ENCODE measurements around the gene ADRM1.

ADRM1 gene

GRCh38 chr20:62351469-62352401, 48.9 kb downstream of the ADRM1 start:
- Mint-ChIP-seq H3K4me3 (no peak overlapping the region), H3K27ac (no peak overlapping the region), H3K27me3 (peaks cover 6% of the 10 kb centered on the region), H3K4me1 (ENCODE audit: low read depth) (no peaks in the 10 kb centered on the region), H3K9me3 (peaks cover 5% of the 10 kb centered on the region), H3K36me3 (ENCODE audit: low read depth) (no peaks in the 10 kb centered on the region)
- DNase-seq = no peak

GRCh38 chr20:62352402-62353288, 49.8 kb downstream of the ADRM1 start:
- peaks cover 5% of the 10 kb centered on the region for H3K9me3 Mint-ChIP-seq
- peaks cover 6% of the 10 kb centered on the region for H3K27me3 Mint-ChIP-seq
- no peak overlapping the region for H3K27ac Mint-ChIP-seq
- H3K36me3 Mint-ChIP-seq (ENCODE audit: low read depth) = no peaks in the 10 kb centered on the region
- H3K4me3 Mint-ChIP-seq = no peak overlapping the region
- no peaks in the 10 kb centered on the region for H3K4me1 Mint-ChIP-seq (ENCODE audit: low read depth)
- DNase-seq = no peak

GRCh38 chr20:62353289-62354030, 50.7 kb downstream of the ADRM1 start:
- Mint-ChIP-seq H3K9me3 (peaks cover 5% of the 10 kb centered on the region), H3K4me3 (no peak overlapping the region), H3K27me3 (peaks cover 6% of the 10 kb centered on the region), H3K4me1 (ENCODE audit: low read depth) (no peaks in the 10 kb centered on the region), H3K27ac (no peak overlapping the region), H3K36me3 (ENCODE audit: low read depth) (no peaks in the 10 kb centered on the region)
- no peak for DNase-seq

GRCh38 chr20:62354031-62354808, 51.4 kb downstream of the ADRM1 start:
- peaks cover 6% of the 10 kb centered on the region for H3K27me3 Mint-ChIP-seq

GRCh38 chr20:62354811-62355341, 52.1 kb downstream of the ADRM1 start:
- no peaks in the 10 kb centered on the region for H3K4me1 Mint-ChIP-seq (ENCODE audit: low read depth)
- H3K36me3 Mint-ChIP-seq (ENCODE audit: low read depth) = no peaks in the 10 kb centered on the region
- no peak overlapping the region for H3K4me3 Mint-ChIP-seq
- DNase-seq = no peak
- H3K27ac Mint-ChIP-seq = no peak overlapping the region
- H3K27me3 Mint-ChIP-seq = peaks cover 6% of the 10 kb centered on the region
- no peaks in the 10 kb centered on the region for H3K9me3 Mint-ChIP-seq

More at GRCh38 chr20:62354031-62354808, 51.4 kb downstream of the ADRM1 start:
- Mint-ChIP-seq H3K9me3 (peaks cover 2% of the 10 kb centered on the region), H3K4me1 (ENCODE audit: low read depth) (no peaks in the 10 kb centered on the region), H3K36me3 (ENCODE audit: low read depth) (no peaks in the 10 kb centered on the region), H3K4me3 (no peak overlapping the region), H3K27ac (no peak overlapping the region)
- no peak for DNase-seq

- DNase-seq = no peak
- Mint-ChIP-seq H3K9me3 (no peaks in the 10 kb centered on the region), H3K4me1 (ENCODE audit: low read depth) (no peaks in the 10 kb centered on the region), H3K4me3 (no peak overlapping the region), H3K36me3 (ENCODE audit: low read depth) (no peaks in the 10 kb centered on the region), H3K27me3 (peaks cover 6% of the 10 kb centered on the region), H3K27ac (no peak overlapping the region)
Measured at GRCh38 chr20:62355516-62355877, 52.7 kb downstream of the ADRM1 start.

GRCh38 chr20:62355878-62356588, 53.2 kb downstream of the ADRM1 start:
- H3K27ac Mint-ChIP-seq = no peak overlapping the region
- no peaks in the 10 kb centered on the region for H3K9me3 Mint-ChIP-seq
- H3K27me3 Mint-ChIP-seq = peaks cover 6% of the 10 kb centered on the region
- DNase-seq = no peak
- no peaks in the 10 kb centered on the region for H3K4me1 Mint-ChIP-seq (ENCODE audit: low read depth)
- H3K36me3 Mint-ChIP-seq (ENCODE audit: low read depth) = no peaks in the 10 kb centered on the region
- H3K4me3 Mint-ChIP-seq = no peak overlapping the region

GRCh38 chr20:62356589-62357186, 53.9 kb downstream of the ADRM1 start:
- H3K9me3 Mint-ChIP-seq = no peaks in the 10 kb centered on the region
- H3K27ac Mint-ChIP-seq = no peak overlapping the region
- H3K36me3 Mint-ChIP-seq (ENCODE audit: low read depth) = no peaks in the 10 kb centered on the region
- no peak for DNase-seq
- H3K27me3 Mint-ChIP-seq = peaks cover 6% of the 10 kb centered on the region
- H3K4me1 Mint-ChIP-seq (ENCODE audit: low read depth) = no peaks in the 10 kb centered on the region
- no peak overlapping the region for H3K4me3 Mint-ChIP-seq

- no peak for DNase-seq
- H3K27ac Mint-ChIP-seq = no peak overlapping the region
- H3K4me1 Mint-ChIP-seq (ENCODE audit: low read depth) = no peaks in the 10 kb centered on the region
- H3K36me3 Mint-ChIP-seq (ENCODE audit: low read depth) = no peaks in the 10 kb centered on the region
- H3K9me3 Mint-ChIP-seq = no peaks in the 10 kb centered on the region
- H3K27me3 Mint-ChIP-seq = peaks cover 11% of the 10 kb centered on the region
- no peak overlapping the region for H3K4me3 Mint-ChIP-seq
Measured at GRCh38 chr20:62357187-62357667, 54.4 kb downstream of the ADRM1 start.

- DNase-seq = no peak
- no peaks in the 10 kb centered on the region for H3K4me1 Mint-ChIP-seq (ENCODE audit: low read depth)
- no peaks in the 10 kb centered on the region for H3K36me3 Mint-ChIP-seq (ENCODE audit: low read depth)
- no peak overlapping the region for H3K27ac Mint-ChIP-seq
- H3K4me3 Mint-ChIP-seq = no peak overlapping the region
- H3K9me3 Mint-ChIP-seq = no peaks in the 10 kb centered on the region
- H3K27me3 Mint-ChIP-seq = peaks cover 11% of the 10 kb centered on the region
Measured at GRCh38 chr20:62357681-62358080, 54.9 kb downstream of the ADRM1 start.
